ENCODE results near the gene RBM47.

- TF ChIP-seq POLR2A (IDR thresholded peaks at IDR 0.05; ENCODE audit: low read depth, low read length) (no peak), POLR2AphosphoS5 (IDR thresholded peaks at IDR 0.05; ENCODE audit: low read depth, low read length) (no peak), POU2F2 (IDR thresholded peaks at IDR 0.05; ENCODE audit: low read depth, low read length) (no peak), TAF1 (IDR thresholded peaks at IDR 0.05; ENCODE audit: low read depth, low read length) (no peak), PAX5 (IDR thresholded peaks at IDR 0.05; ENCODE audit: insufficient read depth, low read length, severe bottlenecking) (no peak)
Measured at GRCh38 chr4:40373636-40374035, 256.0 kb downstream of the RBM47 start.
